HS-27A (cell line): ENCODE results near the gene PRDM16.

Source experiments
- DNase-seq: peaks from one replicate; pipeline ENCODE4 v3.0.0-alpha.2; 2012; ENCODE audit warnings: low read depth, missing footprints

The PRDM16 gene

DNA sequence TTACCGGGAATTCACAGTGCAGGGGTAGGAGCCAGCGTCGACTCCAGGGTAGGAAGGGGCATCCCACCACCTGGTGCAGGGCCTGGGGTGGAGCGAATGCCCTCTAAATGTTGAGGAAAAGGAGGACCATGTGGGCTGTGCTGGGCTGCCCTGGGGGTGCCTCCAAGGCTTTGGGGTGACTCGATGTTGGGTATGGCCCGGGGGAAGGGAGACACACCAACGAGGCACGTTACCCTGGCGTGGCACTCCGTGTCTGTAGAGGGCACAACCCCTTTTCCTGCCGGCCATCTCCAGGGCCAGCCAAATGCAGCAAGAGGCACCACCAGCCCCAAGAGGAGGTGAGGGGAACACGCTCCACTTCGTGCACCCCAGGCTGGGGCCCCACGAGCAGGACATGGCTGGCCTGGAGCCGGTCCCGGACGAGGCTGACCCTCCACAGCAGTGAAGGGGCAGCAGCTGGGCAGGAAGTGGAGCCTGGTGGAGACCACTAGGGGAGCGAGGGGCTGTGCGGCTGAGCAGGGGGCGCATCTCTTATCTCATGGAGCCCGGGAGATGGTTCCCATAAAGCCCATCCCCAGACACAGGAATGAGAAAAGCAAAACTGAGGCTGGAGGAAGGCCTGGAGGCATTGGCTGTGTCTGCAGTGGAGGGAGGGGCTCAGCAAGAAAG lies 36.5 kb upstream of the PRDM16 start:
- no peak for DNase-seq

- no peak for DNase-seq
Measured at GRCh38 chr1:3033040-3033789, 35.8 kb upstream of the PRDM16 start.

- DNase-seq, result no peak
Measured at GRCh38 chr1:3033790-3034090, 35.3 kb upstream of the PRDM16 start.

- no peak for DNase-seq
Measured at GRCh38 chr1:3034162-3034561, 34.8 kb upstream of the PRDM16 start.

GRCh38 chr1:3034728-3035562 lies 34.1 kb upstream of the PRDM16 start:
- DNase-seq, result no peak

DNA sequence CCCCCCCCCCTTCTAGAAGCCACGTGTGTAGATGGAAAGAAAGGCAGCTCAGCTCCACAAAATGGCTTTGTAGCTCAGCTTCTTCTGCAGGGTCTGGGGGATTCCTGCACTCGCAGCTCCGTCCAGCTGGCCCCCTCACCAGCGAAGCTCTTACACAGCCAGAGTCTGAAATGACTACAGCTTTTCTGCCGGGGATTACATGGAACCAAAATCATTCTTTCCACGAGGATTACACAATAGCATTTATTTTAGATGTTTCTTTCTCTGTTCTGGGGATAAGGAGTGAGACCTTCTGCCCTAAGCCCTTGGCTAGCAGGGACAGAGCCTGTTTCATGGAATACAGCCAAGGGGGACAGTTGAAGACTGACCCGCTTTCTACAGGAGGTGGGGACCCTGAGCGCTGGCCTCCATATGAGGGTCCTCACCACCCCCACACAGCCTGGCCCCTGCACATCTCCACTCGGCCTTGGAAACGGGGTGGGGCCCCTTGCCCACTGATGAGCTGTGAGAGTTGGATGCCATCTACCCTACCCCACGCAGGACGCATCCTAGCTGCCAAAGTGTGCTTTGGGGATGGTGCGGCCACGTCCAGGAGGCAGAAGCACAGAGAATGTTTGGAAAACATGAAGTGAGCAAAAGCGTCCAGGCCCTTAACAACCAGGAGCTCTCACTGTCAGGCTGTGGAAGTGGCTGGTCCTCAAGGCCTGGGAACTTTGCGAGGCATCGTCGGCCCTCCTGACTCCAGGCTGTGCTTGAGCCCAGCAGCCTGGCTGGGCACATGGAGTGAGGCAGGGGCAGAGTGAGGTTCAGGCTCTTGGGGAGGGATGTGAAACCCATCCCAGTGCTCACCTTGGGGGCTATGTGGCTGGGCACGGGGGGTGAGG lies 33.2 kb upstream of the PRDM16 start:
- no peak for DNase-seq

- DNase-seq, result no peak
Measured at GRCh38 chr1:3036447-3037280, 32.3 kb upstream of the PRDM16 start.

DNA sequence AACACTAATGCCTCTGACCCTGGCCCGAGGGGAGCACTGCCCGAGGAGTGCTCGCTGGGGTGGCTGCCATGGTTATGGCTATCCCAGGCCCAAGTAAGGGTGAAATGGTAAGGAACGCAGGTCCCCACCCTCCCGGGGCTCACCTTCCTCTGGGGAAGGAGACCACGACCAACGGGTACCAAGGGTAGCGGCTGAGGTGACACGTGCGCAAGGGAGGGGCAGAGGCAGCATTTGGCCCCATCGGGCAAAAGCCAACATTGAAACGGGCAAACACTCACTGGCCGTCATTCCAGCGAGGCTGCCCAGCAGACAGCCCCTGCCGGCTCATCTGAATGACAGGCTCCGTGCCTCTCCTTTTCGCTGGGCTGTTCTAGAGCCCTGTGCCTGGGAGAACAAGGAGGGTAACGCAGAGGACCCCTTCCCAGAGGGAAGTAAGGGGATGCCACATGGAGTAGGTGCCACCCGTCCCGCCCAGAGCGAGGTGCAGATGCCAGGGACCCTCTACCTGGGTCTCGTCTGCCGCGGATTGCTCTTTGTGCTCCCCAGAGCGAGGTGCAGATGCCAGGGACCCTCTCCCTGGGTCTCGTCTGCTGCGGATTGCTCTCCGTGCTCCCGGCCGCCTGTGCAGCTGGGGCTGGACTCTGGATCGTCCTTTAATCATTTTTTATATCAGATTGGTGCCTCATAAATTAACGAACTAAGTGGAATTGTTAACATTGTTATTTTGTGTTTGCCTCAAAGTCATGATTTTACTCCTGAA lies 31.5 kb upstream of the PRDM16 start:
- no peak for DNase-seq

GRCh38 chr1:3038113-3038551 lies 30.9 kb upstream of the PRDM16 start:
- no peak for DNase-seq

GRCh38 chr1:3038571-3039181 lies 30.3 kb upstream of the PRDM16 start:
- no peak for DNase-seq

- DNase-seq, result no peak
Measured at GRCh38 chr1:3040004-3040403, 29.0 kb upstream of the PRDM16 start.

DNA sequence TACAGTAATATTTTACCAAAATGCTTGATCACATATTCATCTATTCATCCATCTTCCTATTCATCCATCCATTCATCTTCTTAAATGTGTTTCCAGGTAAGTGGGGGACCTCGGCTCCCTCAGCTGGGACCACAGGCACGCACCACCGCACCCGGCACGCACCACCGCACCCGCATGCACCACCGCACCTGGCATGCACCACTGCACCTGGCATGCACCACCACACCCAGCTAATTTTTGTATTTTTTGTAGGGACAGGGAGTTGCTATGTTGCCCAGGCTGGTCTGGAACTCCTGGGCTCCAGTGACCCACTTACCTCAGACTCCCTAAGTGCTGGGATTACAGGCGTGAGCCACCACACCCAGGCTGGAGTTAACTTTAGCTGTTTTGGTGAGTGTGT lies 26.5 kb upstream of the PRDM16 start:
- no peak for DNase-seq

GRCh38 chr1:3049164-3049563 lies 19.8 kb upstream of the PRDM16 start:
- no peak for DNase-seq

GRCh38 chr1:3049905-3050304 lies 19.1 kb upstream of the PRDM16 start:
- no peak for DNase-seq

DNA sequence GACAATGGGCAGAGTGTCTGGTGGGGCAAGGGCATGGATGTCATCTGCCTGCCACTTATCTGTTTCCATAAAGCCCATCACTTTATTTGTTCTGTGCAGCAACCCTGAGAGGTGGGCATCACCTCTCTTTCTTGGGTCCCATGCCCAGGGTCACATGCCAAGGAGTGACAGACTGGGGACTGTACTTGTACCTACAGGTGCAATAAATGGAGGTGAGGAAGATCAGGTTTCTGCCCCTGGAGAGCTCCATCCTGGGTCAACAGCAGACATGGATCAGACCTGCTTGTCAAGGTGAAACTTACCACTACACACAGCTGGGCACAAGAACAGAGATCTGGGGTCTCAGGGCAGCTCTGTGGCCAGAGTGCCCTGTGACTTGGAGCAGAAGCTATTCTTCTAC lies 18.4 kb upstream of the PRDM16 start:
- no peak for DNase-seq

GRCh38 chr1:3051270-3052268 lies 17.4 kb upstream of the PRDM16 start:
- no peak for DNase-seq

DNA sequence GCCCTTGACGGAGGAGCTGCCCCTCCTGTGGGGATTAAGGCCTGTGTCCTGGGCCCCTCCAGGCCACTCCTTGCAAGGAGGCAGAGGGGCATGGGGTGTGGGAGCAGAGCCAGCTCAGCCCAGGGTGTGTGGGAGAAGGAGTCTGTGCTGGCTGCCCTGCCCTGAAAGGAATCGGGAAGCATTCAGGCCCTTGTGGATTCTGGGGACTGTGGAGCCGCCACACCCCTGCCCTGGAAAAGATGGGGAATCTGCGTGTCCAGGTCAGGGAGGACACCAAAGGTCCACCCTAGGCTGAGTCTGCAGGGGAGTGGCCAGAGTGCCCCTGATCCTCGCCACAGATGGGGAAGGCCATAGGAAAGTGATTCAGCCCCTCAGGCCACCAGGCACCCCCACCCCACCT lies 16.5 kb upstream of the PRDM16 start:
- no peak for DNase-seq

- DNase-seq, result no peak
Measured at GRCh38 chr1:3053366-3053980, 15.5 kb upstream of the PRDM16 start.
